ENCODE data around the gene FNDC8. TPM values are rescaled to one million over a fixed set of nuclear protein-coding genes. Genes with fewer than 3 reads are reported as not detected.

Gene FNDC8
- total and polyA plus RNA-seq, 7 donors: not detected

DNA sequence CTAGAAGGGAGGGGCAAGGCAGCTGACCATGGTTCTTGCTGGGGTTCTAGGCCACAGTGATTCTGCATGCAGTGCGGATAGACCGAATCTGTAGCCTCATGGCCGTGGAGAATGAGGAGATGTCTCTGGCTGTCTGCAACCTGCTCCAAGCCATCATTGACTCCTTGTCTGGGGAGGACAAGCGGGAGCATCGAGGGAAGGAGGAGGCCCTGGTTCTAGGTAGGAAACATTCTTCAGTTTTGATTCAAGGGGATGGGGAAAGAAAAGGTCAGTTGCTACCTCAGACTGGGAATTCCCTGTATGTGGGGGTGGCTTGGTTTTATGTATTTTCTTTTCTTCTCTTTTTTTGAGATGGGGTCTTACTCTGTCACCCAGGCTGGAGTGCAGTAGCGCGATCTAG is 33.8 kb downstream of the FNDC8 start:
- DNase-seq (no peak), ATAC-seq (no peak)
- Histone ChIP-seq H3K4me3 (no peak overlapping the region), H3K27ac (no peak overlapping the region), H3K4me1 (peaks cover 7% of the 10 kb centered on the region), H3K9me3 (no peaks in the 10 kb centered on the region), H3K27me3 (ENCODE audit: insufficient read depth in 3 of 3, low read length in 2 of 3) (no peaks in the 10 kb centered on the region), H3K36me3 (ENCODE audit: insufficient read depth in 1 of 2, low read depth in 1 of 2) (peaks cover 2 to 100% of the 10 kb centered on the region in 2 donors)
- intact Hi-C loops (cut with DNase I): no loop called here
- WGBS, 3 donors: 92 to 97% (median 94%) methylated on average over 7 of the region's 7 CpGs
- TF ChIP-seq, protein P1, sequence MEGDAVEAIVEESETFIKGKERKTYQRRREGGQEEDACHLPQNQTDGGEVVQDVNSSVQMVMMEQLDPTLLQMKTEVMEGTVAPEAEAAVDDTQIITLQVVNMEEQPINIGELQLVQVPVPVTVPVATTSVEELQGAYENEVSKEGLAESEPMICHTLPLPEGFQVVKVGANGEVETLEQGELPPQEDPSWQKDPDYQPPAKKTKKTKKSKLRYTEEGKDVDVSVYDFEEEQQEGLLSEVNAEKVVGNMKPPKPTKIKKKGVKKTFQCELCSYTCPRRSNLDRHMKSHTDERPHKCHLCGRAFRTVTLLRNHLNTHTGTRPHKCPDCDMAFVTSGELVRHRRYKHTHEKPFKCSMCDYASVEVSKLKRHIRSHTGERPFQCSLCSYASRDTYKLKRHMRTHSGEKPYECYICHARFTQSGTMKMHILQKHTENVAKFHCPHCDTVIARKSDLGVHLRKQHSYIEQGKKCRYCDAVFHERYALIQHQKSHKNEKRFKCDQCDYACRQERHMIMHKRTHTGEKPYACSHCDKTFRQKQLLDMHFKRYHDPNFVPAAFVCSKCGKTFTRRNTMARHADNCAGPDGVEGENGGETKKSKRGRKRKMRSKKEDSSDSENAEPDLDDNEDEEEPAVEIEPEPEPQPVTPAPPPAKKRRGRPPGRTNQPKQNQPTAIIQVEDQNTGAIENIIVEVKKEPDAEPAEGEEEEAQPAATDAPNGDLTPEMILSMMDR (IDR thresholded peaks at IDR 0.05): no peak

DNA sequence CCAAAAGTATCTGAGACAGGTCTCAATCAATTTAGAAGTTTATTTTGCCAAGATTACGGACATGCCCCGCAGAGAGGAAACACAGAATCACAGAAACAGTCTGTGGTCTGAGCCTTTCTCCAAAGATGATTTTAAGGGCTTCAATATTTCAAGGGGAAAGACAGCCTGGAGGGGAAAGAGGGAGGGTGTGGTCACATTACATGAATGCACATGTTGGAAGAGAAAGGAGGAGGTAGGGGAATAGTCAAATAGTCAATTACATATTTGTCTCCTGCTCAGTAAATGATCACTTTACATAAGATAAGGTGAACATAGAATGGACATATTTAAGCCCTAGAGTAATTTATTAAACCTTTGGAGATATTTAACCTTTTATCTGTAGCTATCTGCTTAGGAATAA is 38.5 kb downstream of the FNDC8 start:
- TF ChIP-seq, protein P1 (IDR thresholded peaks at IDR 0.05): no peak
- DNase-seq (no peak), ATAC-seq (no peak)
- no peaks in the 10 kb centered on the region for H3K4me1 ChIP-seq
- H3K9me3 ChIP-seq: no peaks in the 10 kb centered on the region
- H3K27ac ChIP-seq: no peak overlapping the region
- H3K36me3 ChIP-seq (ENCODE audit: insufficient read depth in 1 of 2, low read depth in 1 of 2): peaks cover 2 to 100% of the 10 kb centered on the region in 2 donors
- no peak overlapping the region for H3K4me3 ChIP-seq
- H3K27me3 ChIP-seq (ENCODE audit: insufficient read depth in 3 of 3, low read length in 2 of 3): no peaks in the 10 kb centered on the region
- intact Hi-C loops (cut with DNase I): no loop called here
- WGBS, 3 donors: 92 to 94% (median 93%) methylated on average over 2 of the region's 2 CpGs

DNA sequence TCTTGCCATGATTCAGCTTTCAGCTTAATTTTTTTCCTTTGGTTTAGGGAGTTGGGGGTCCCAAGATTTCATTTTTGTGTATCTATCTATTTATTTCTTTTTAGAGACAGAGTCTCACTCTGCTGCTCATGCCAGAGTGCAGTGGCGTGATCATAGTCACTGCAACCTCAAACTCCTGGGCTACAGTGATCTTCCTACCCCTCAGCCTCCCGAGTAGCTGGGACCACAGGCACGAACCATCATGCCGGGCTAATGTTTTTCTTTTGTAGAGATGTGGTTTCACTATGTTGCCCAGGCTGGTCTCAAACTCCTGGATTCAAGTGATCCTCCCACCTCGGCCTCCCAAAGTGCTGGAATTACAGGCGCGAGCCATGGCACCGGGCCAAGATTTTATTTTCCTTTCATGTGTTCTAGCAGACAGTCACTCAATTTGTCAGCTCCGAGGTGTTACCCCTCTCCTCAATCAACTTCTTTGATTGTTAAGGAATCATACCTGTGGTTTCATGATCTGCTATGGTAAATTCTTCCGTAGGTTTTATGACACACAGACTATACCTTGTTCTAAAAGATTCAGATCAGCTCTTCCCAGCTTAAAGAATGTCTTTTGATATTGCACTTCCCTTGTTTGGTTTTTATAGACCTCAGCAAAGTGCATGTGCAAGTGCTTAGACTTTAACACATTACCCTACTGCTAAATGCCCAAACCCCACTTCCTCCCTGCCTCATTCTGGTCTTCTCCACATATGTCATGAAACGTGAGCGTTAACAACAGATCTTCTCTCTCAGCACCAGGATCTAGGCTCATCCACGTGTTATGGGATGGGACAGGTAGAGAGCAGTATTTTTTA is 39.2 kb downstream of the FNDC8 start:
- Histone ChIP-seq H3K4me3 (no peak overlapping the region), H3K36me3 (ENCODE audit: insufficient read depth in 1 of 2, low read depth in 1 of 2) (peaks cover 2 to 100% of the 10 kb centered on the region in 2 donors), H3K27me3 (ENCODE audit: insufficient read depth in 3 of 3, low read length in 2 of 3) (no peaks in the 10 kb centered on the region), H3K27ac (no peak overlapping the region), H3K9me3 (no peaks in the 10 kb centered on the region), H3K4me1 (no peaks in the 10 kb centered on the region)
- no peak for ATAC-seq
- TF ChIP-seq, protein P1 (IDR thresholded peaks at IDR 0.05): no peak
- no peak for DNase-seq
- intact Hi-C loops (cut with DNase I): no loop called here
- WGBS, 3 donors: 77 to 85% (median 79%) methylated on average over 13 of the region's 13 CpGs

DNA sequence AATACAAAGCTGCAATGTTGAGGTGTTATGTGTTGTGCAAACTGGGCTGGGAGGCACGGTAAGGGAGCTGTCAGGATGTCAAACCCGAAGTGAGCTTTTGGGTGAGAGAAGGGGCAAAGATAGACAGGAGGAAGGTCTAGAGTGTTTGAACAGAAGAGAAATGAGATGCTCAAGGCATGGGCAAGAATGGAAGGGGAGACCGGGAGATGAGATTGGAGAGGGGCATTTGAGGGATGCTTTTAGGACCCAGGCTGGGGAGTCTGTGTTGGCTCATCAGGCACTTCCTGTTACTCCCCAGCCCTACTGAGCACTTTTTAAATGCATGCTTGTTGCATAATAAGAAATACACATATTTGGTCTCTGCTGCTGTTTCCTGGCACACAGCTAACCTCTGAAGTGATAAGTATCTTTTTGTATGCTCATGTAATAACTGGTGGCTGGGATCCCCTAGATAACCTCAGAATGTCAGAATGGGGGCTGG is 39.9 kb downstream of the FNDC8 start:
- H3K4me1 ChIP-seq: no peaks in the 10 kb centered on the region
- no peak overlapping the region for H3K4me3 ChIP-seq
- 70 to 84% (median 70%) methylated on average over 3 of the region's 3 CpGs for WGBS, 3 donors
- no peaks in the 10 kb centered on the region for H3K27me3 ChIP-seq (ENCODE audit: insufficient read depth in 3 of 3, low read length in 2 of 3)
- ATAC-seq (no peak), DNase-seq (no peak)
- H3K27ac ChIP-seq: no peak overlapping the region
- peaks cover 2 to 100% of the 10 kb centered on the region in 2 donors for H3K36me3 ChIP-seq (ENCODE audit: insufficient read depth in 1 of 2, low read depth in 1 of 2)
- intact Hi-C loops (cut with DNase I): no loop called here
- no peaks in the 10 kb centered on the region for H3K9me3 ChIP-seq
- TF ChIP-seq, protein P1 (IDR thresholded peaks at IDR 0.05): no peak
